AG04450 (cell line): ENCODE results near the gene CALY. TPM values are rescaled to one million over a fixed set of nuclear protein-coding genes. Genes with fewer than 3 reads are reported as not detected.

Experiments used
- CTCF ChIA-PET: fragments of 300-600, 350-600 bp; formaldehyde crosslinking; extraction: SDS; loops from one replicate; lab custom pipeline; 2022; ENCODE audit warnings: antibody characterized with exemption, inconsistent platforms; lab: Charles Lee
- POLR2A ChIA-PET: fragments of 350-600 bp; formaldehyde crosslinking; extraction: SDS; loops from one replicate; lab custom pipeline; 2021; ENCODE audit warnings: antibody characterized with exemption, inconsistent platforms; lab: Yijun Ruan, JAX
- DNase-seq: peaks from one replicate; pipeline ENCODE4 v3.0.0-alpha.2; 2011; ENCODE audit warnings: low read depth, low spot score
- H3K27ac ChIP-seq: one replicate; pipeline ENCODE4 v1.5.1; 2012; ENCODE audit warnings: low read depth, low read length, control low read depth
- H3K27me3 ChIP-seq: one replicate; pipeline ENCODE4 v1.6.0; 2012; ENCODE audit warnings: low read length; ENCODE audit not compliant: control insufficient read depth, insufficient read depth
- H3K4me3 ChIP-seq: 2 replicates; pipeline ENCODE4 v1.5.1; 2011; ENCODE audit warnings: mild to moderate bottlenecking, low read depth, low read length, control low read depth
- H3K9me3 ChIP-seq: 2 replicates; pipeline ENCODE4 v1.5.1; 2012; ENCODE audit warnings: low read length; ENCODE audit not compliant: control insufficient read depth, insufficient read depth
- CTCF ChIP-seq: IDR thresholded peaks from 2 replicates; pipeline ENCODE4 v1.5.1; 2011; ENCODE audit warnings: low read depth, low read length, control low read depth, inconsistent platforms
- polyA plus RNA-seq: library from polyadenylated mRNA; depleted of rRNA; stranded (reverse); fragments of >200 nt; gene quantifications from 2 replicates; pipeline ENCODE4 v1.2.3, GENCODE V29; 2011

CALY gene
- polyA plus RNA-seq, 1 experiment = 0.16 TPM

- H3K4me3 ChIP-seq = peak overlapping the region; percentile 58
- TF ChIP-seq CTCF = no peak
- DNase-seq = no peak
- POLR2A ChIA-PET = no interaction called here
- H3K9me3 ChIP-seq = no peaks in the 10 kb centered on the region; the same call in 1 of the 2 replicates
- CTCF ChIA-PET = no interaction called here
- no peaks in the 10 kb centered on the region for H3K27me3 ChIP-seq
- no peak overlapping the region for H3K27ac ChIP-seq
Observed at GRCh38 chr10:133379801-133380666, 43.3 kb upstream of the CALY start.

GRCh38 chr10:133379152-133379800 lies 42.6 kb upstream of the CALY start, which contains the start of gene PAOX:
Gene PAOX, plus strand, starts transcription at chr10:133379262. Its CDS starts 55 bp downstream, at chr10:133379317.
- TF ChIP-seq CTCF = no peak
- H3K27ac ChIP-seq = peak within 1 kb of the TSS; percentile 11
- H3K9me3 ChIP-seq = no peaks in the 10 kb centered on the region; the same call in 1 of the 2 replicates
- POLR2A ChIA-PET = interaction anchor here (0.8 to 1.7 kb wide), 4 partner anchors 12 to 101 kb away, joined by 3 to 4 read pairs (median 3); no protein-coding TSS in a partner anchor
- no peaks in the 10 kb centered on the region for H3K27me3 ChIP-seq
- H3K4me3 ChIP-seq = peak within 1 kb of the TSS; percentile 79
- CTCF ChIA-PET = interaction anchor here (4.9 kb wide), 1 partner anchor 50 kb away, joined by 26 read pairs; no protein-coding TSS in a partner anchor
- DNase-seq = no peak

- TF ChIP-seq CTCF = no peak
- H3K4me3 ChIP-seq = peak overlapping the region; percentile 79
- no peaks in the 10 kb centered on the region; the same call in 1 of the 2 replicates for H3K9me3 ChIP-seq
- ChIA-PET CTCF (interaction anchor here (4.9 kb wide), 1 partner anchor 49 kb away, joined by 26 read pairs; no protein-coding TSS in a partner anchor), POLR2A (interaction anchor here (0.6 to 1.7 kb wide), 5 partner anchors 13 to 100 kb away, joined by 3 to 4 read pairs (median 3); no protein-coding TSS in a partner anchor)
- peak overlapping the region; percentile 11 for H3K27ac ChIP-seq
- DNase-seq = no peak
- H3K27me3 ChIP-seq = no peaks in the 10 kb centered on the region
Observed at GRCh38 chr10:133378251-133379096, 41.8 kb upstream of the CALY start.

GRCh38 chr10:133377818-133378250 lies 41.1 kb upstream of the CALY start:
- DNase-seq = no peak
- Histone ChIP-seq H3K4me3 (peak overlapping the region; percentile 79), H3K27me3 (no peaks in the 10 kb centered on the region), H3K9me3 (no peaks in the 10 kb centered on the region; the same call in 1 of the 2 replicates), H3K27ac (peak overlapping the region; percentile 11)
- no peak for TF ChIP-seq CTCF
- ChIA-PET POLR2A (interaction anchor here (0.6 to 1.7 kb wide), 3 partner anchors 13 to 48 kb away, joined by 3 to 4 read pairs (median 3); no protein-coding TSS in a partner anchor), CTCF (interaction anchor here (4.9 kb wide), 1 partner anchor 48 kb away, joined by 26 read pairs; no protein-coding TSS in a partner anchor)
